Lower leg skin (tissue), 3 donors: Measurements from ENCODE around the gene ENSA.
"Not testable (repeated sequence)": the region's sequence is repeated elsewhere in the genome, so short reads cannot be mapped to it uniquely, and the experiment has no call there.

Source experiments
- CTCF ChIP-seq, 3 donors: fragments of 450-650 bp; IDR thresholded peaks; one replicate each; pipeline ENCODE4 v1.5.1; 2016; ENCODE audit warnings: antibody characterized with exemption in 3 of 3, mild to moderate bottlenecking in 3 of 3, moderate library complexity in 2 of 3
- POLR2A ChIP-seq, 2 donors: fragments of 450-650 bp; IDR thresholded peaks; one replicate each; pipeline ENCODE4 v1.6.1; 2016 to 2017; ENCODE audit warnings: antibody characterized with exemption in 2 of 2, mild to moderate bottlenecking in 1 of 2, moderate library complexity in 1 of 2

DNA sequence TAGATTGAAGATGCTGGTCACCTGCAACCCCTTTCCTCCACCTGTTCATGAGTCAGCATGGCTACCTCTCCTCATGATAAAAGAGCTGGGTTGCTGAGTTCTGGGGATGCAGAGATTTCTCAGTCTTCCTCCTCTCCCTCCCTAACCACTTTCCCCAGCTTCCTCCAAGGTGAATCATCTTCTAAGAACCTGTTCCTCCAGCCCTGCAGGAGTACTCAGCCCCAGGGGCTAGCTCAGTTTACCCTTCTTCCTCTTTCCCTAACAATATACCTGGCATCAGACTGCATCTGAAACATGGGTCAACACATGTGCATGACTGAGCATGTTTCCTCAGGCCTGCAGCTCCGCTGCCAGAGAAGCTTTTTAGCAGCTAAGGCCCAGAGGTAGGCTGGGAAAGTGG, 5.3 kb downstream of the ENSA start:
- TF ChIP-seq CTCF, POLR2A (IDR thresholded peaks at IDR 0.05): not testable (repeated sequence)
